HG03571 (cell line): ENCODE measurements around the gene ZNF101.
A peak's percentile ranks its signal among the peaks of the same experiment; 100 is the strongest.

Experiments used
- ATAC-seq: cut with Tn5 transposase; IDR thresholded peaks from one replicate; pipeline ENCODE4 v1.9.1; 2021; ENCODE audit not compliant: unreplicated experiment

Gene ZNF101

GRCh38 chr19:19668230-19669012, at the start of gene ZNF101:
TSS of gene ZNF101 (plus strand) at chr19:19668839. CDS start at chr19:19668964, 125 bp downstream.
- peak; percentile 53 for ATAC-seq

GRCh38 chr19:19619181-19619848, 49.3 kb upstream of the ZNF101 start:
- no peak for ATAC-seq

GRCh38 chr19:19619849-19620210, 48.8 kb upstream of the ZNF101 start:
- ATAC-seq: no peak

- ATAC-seq: no peak
Observed at GRCh38 chr19:19623383-19623782, 45.3 kb upstream of the ZNF101 start.

- no peak for ATAC-seq
Observed at GRCh38 chr19:19624032-19624570, 44.5 kb upstream of the ZNF101 start.

- ATAC-seq: no peak
Observed at GRCh38 chr19:19626516-19627472, 41.8 kb upstream of the ZNF101 start.

DNA sequence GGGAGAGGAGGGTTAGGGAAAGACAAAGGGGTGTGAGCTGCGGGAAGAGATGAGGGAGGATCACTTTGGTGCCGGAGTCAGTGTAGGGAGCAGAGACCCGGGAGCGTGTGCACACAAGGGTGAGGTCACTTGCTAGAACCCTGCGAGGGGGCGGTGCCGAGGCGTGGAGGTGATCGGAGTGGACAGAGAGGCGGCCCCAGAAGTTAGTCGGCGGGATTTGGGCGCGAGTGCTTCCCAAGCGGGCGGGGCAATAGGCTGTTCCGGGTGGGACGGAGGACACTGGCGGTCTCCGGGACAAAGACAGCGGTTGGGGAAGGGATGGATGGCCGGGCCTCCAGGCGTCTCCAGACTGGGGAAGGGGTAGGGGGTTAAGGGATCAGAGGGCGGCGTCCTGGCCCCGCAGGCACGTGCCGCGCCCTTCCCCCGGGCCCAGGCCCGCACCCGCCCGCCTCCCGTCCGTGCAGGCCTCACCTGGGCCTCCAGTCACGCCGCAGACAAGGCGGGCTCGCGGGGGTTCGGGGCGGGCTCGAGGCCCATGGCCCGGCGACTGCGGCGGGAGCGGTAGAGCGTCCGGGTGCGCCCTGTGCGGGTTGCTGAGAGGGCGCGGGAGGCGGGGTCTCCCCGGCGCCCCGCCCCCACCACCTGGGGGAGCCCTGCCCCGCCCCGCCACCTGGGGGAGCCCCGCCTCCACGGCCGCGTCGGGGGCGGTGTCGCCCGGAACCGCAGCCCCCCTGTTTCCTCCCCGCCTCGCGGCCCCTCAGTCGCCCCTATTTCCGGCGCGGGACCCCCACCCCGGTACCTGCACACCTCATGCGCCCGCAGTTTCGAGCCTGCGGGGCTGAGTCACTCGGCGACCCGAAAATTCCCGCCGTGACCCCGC, 40.8 kb upstream of the ZNF101 start, which contains the start of gene LPAR2:
TSS of gene LPAR2 (minus strand) at position 600 of the 880 bp plus-strand sequence. CDS start 945 bp downstream, outside the sequence.
- peak; percentile 71 for ATAC-seq

DNA sequence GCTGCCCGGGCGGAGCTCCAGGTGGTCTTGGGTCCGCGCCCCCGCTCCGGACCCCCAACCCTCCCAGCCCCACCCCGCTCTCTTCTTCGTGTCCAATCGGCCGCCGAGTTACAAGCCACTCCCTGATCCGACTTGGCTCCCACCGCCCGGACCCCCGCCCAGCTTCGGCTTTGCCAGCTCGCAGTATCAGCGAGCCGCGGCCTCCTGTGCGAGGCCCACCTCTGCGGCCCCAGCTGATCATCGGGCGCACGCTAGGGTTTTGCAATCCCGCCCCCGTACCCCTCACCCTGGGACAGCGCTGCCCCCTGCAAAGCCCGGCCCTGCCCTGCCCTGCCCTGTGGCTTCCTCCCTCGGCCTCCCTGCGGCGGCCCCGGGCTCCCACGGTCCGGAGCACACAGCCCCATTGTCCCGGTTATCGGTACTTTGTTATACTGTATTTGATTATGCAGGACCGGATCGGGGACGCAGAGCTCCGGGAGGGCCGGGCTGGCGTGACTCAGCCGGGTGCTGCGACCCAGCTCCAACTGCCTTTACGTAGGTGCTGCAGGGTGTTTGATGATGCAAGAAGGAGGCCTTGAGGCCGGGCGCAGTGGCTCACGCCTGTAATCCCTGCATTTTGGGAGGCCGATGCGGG, 40.0 kb upstream of the ZNF101 start:
- ATAC-seq: no peak

DNA sequence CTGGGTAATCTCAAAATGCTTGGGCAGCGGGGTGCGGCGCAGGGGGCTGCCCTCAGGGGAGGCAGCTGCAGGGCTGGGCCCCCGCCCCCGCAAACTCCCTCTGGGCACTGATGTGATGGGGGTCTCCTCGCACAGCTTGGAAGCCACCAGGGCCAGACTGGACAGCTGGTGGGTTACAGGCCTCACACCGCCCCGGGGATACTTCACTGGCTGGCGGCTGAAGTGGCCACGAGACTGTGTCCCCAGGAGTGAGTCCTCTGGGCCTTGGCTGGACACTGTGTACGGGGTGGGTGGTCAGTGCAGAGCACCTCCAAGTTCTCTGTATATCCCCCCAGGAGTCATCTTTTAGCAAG, 38.6 kb upstream of the ZNF101 start:
- no peak for ATAC-seq

DNA sequence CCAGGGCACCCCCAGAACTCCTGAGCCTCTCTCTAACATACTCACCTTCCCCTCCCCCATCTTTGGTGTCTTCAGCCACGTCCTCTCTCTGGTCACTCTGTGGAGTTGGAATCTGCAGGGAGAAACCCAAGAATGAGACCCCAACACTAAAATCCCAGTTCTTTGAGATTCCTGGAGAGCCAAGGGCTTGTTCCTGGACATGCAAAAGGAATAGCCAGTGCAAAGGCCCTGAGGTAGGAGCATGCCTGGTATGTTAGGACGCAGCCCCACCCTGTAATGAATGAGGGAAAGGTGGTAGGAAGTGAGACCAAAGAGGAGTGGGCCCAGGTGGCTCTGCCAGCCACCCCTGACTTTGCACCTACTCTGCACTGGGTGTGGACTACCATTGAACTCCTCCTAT, 38.2 kb upstream of the ZNF101 start:
- ATAC-seq: no peak

DNA sequence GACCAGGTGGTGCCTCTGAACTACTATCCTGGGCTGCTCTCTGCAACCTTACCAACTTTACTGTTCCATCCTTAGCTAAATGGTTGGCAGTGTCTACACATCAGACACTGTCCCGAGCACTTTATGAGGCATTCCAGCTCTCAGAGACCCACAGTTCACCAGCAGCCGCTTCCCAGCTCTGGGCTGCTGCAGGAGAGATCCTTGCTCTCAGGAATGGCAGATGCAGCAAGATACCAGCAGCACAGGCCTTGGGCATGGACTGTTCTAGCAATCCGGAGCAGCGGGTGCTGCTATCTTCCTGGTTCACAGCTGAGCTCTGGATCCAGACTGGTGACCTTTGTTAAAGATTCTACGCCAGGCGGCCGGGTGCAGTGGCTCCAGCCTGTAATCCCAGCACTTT, 37.3 kb upstream of the ZNF101 start:
- no peak for ATAC-seq

- ATAC-seq: no peak
Observed at GRCh38 chr19:19632661-19633060, 36.0 kb upstream of the ZNF101 start.

DNA sequence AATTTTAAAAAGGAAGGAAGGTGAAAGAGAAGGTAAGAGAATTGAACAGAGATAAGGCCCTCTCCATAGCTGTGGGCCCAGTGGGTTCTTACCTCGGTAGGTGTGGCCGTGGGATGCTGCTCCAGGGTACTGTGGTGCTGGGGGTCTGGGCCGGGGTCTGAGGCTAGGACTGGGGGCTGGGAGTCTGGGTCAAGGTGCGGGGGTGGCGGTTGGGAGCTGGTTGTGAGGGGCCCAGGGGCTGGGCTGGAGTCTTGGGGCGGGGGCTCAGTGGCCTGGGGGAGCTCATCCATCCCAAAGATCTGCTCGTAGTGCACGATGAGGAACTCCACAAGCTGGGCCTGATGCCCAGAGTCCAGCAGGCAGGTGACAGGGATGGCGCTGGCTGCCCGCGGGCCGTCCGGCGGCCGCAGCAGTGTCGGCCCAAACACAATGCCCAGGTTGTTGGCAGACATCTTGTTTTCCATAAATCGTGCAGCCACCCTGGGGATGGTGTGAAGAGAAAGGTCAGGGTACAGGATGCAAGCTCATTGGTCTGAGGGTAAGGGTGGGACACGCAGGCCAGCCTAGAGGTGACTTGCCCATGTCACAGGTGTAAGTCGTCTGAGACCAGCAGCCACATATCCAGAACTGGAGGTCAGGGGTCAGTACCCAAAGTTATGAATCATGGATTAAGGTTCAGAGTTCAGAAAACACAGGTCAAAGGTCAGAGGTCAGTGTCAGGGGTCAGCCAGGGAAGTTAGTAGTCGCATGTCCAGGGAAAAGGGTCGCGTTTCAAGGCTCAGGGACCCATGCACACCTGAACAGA, 34.7 kb upstream of the ZNF101 start:
- ATAC-seq: no peak

GRCh38 chr19:19634516-19635312, 33.9 kb upstream of the ZNF101 start:
- no peak for ATAC-seq

DNA sequence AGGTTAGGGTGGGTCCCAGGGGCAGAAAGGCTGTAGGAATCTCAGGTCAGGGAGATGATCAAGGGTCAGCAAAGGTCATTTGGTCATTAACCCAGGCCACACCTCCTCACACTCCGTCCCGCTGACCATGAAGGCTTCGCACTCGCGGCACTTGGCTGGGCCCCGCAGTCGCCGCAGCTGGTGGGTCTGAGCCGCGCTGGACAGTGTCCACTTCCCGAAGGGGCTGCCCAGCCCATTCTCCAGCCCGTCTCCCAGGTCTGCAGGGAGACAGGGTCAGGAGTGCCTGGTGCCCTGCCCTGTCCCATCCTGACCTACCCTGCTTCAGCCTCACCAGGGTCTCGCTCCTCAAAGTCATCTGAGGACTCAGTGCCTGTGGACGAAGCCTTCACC, 33.3 kb upstream of the ZNF101 start:
- no peak for ATAC-seq

DNA sequence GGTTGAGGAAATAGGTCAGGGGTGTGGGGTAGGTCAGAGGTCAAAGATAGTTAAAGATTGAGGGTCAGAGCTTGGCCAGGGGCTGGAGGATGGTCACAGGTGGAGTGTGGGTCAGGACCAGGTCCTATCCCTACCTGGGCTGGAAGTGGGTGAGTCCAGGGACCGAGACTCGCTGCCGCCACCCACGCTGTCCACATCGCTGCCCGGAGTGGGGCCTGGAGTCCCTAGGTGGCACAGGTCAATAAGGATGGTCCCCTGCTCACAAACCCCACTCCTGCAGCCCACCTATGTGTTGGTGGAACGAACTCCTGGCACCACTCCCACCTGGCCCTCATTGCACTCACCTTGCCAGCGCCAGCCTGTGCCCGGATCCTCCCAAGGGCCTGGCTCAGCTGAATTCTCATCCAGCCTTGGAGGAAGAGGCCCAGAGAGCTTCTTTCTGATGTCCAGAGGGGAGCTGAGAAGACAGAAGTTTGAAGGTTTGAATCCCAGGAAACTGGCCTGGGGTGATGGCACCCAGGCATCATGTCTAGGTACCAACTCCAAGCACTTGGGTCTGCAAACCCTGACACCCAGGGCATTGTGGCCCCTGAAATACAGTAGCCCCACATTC, 32.0 kb upstream of the ZNF101 start:
- no peak for ATAC-seq

DNA sequence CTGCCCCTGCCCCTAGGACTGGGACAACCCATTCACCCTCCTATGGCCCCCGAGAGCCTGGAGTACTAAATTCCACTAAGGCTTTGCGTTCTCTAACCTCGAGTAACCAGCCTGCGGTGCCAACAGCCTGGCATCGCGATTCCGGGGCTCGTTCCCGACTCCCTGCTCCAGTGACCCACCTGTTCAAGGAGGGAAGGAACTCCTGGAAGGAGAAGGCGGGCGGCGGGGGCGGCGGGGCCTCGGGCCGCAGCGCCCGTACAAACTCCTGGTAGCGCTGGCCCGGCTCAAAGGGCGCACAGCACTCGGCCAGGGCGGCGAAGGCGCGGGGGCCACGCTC, 31.5 kb upstream of the ZNF101 start:
- ATAC-seq: no peak
